ENCODE results near the gene PLS1. TPM values are rescaled to one million over a fixed set of nuclear protein-coding genes. Genes with fewer than 3 reads are reported as not detected.

PLS1 gene
- total RNA-seq, 3 donors from 2014 or later: 3.8 to 6.9 (median 4.6) TPM

DNA sequence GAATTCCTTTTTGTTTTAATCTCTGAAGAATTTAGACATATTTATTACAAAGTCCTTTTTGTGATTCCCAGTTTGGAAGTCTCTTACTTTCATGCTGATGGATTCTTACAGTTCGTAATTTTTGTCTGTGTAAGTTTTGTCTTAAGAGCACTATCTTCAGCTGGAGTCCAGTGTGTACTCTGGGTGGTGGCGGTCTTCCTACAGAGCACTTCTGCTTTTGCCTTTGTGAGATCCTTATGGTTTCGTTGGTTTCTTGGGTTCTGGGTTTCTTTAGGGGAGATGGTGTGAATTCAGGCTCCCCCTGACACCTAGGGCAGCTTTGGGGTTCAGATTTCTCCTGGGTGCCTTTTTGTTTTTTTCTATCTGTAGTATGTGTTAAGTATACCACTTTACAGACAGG is 45.3 kb downstream of the PLS1 start:
- H3K4me3 Mint-ChIP-seq: no peak overlapping the region
- ATAC-seq (no peak), DNase-seq (no peak)
- H3K27me3 Mint-ChIP-seq (ENCODE audit: low read depth): no peaks in the 10 kb centered on the region
- no peaks in the 10 kb centered on the region for H3K9me3 Mint-ChIP-seq
- H3K4me1 Mint-ChIP-seq (ENCODE audit: low read depth): no peaks in the 10 kb centered on the region
- H3K36me3 Mint-ChIP-seq (ENCODE audit: insufficient read depth): no peaks in the 10 kb centered on the region

DNA sequence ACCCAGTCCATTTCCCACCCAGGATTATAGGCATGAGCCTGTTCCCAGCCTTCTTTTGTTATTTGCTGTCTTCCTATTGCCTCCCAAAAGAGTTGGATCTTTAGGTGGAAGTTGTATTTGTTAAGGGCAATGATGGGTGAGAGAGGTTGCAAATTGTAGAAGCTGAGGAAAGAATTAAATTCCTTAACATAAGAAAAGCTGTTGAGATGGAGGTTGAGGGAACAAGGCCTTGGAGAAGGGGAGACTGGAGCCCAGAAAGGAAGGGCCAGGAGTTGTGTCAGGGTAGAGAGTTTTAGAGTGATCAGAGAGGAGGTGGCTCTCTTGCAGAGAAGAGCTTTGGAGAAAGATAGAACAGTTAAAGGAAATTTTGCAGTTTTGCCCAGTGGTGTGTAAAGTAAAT is 46.8 kb downstream of the PLS1 start:
- no peaks in the 10 kb centered on the region for H3K36me3 Mint-ChIP-seq (ENCODE audit: insufficient read depth)
- no peaks in the 10 kb centered on the region for H3K9me3 Mint-ChIP-seq
- no peaks in the 10 kb centered on the region for H3K27me3 Mint-ChIP-seq (ENCODE audit: low read depth)
- no peak for ATAC-seq
- no peak overlapping the region for H3K4me3 Mint-ChIP-seq
- no peaks in the 10 kb centered on the region for H3K4me1 Mint-ChIP-seq (ENCODE audit: low read depth)
- no peak for DNase-seq

DNA sequence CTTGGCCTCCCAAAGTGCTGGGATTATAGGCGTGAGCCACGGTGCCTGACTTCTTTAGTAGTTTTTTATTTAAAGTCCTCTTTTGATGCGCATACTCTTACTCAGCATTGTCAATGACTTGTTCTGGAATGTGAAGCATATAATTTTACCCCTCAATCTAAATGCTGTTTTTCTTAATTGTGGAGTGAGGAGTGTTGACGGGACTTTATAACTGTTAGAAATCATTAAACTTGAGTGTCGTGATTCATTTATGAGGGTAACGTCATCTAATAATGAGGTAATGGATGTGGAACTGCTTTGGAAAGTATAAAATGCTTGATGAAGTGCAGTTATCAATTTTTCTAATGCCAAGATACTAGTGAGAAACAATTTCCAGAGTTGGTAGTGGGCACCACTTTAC is 48.3 kb downstream of the PLS1 start:
- no peaks in the 10 kb centered on the region for H3K4me1 Mint-ChIP-seq (ENCODE audit: low read depth)
- no peaks in the 10 kb centered on the region for H3K27me3 Mint-ChIP-seq (ENCODE audit: low read depth)
- ATAC-seq (no peak), DNase-seq (no peak)
- no peaks in the 10 kb centered on the region for H3K9me3 Mint-ChIP-seq
- H3K4me3 Mint-ChIP-seq: no peak overlapping the region
- no peaks in the 10 kb centered on the region for H3K36me3 Mint-ChIP-seq (ENCODE audit: insufficient read depth)

DNA sequence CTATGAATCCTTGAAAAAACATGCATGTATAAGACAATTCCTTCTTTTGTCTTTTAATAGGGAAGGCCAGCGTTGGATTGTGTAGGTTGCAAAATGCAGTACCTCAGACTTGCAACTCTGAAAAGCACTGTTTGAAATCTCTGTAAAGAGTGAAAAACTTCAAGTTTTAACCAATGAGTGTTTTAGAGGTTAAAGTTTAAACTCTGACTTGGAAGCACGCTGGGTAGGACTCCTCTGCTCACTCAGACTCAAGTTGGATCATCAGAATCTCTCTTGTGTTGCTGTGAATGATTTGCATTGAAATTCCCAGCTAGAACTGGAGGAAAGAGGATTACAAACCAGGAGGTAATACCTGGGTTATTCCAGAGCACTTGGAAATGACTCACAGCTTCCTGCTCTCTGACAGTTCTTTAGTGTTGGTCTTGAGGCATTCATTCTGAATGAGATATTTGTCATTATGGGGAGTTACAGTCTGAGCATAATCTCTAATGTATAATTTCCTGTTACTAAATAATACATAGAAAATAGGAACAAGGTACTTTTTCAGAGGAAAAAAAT is 49.1 kb downstream of the PLS1 start:
- Mint-ChIP-seq H3K27me3 (ENCODE audit: low read depth) (no peaks in the 10 kb centered on the region), H3K9me3 (no peaks in the 10 kb centered on the region), H3K4me1 (ENCODE audit: low read depth) (no peaks in the 10 kb centered on the region), H3K36me3 (ENCODE audit: insufficient read depth) (no peaks in the 10 kb centered on the region), H3K4me3 (no peak overlapping the region)
- ATAC-seq (no peak), DNase-seq (no peak)

DNA sequence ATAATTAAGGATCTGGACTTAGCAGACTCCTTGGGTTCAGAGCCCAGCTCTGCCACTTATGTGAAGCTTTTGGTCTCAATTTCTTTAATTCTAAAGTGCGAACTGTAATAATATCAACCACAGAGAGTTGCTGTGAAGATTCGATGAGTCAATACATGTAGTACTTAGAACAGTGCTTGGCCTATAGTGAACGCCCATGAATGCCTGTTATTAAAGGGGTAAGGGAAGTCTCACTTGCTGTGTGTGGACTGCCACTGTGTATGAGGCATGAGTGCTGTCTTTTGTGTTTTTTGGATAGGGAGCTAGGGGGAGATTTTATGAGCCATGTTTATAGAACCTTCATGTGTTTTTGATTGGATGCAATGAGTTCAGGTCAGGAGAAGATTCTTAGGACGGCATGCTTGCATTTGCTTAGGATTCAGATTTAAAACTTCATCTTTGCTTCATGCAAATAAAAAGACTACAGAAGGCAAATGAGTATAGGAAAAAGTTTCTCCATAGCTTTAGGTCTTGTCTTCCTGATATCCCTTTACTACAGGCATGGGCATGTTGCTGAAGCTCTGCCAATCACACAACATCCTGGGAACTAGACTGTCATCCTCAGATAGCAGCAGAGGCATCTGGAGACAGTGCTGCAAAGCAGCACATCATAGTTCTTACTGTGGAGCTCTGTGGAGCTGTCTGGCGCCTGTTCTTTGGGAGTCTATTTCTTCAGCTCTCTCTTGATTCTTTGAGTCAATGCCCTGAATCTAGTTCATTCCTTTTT is 50.0 kb downstream of the PLS1 start:
- no peaks in the 10 kb centered on the region for H3K36me3 Mint-ChIP-seq (ENCODE audit: insufficient read depth)
- no peaks in the 10 kb centered on the region for H3K9me3 Mint-ChIP-seq
- H3K4me1 Mint-ChIP-seq (ENCODE audit: low read depth): no peaks in the 10 kb centered on the region
- no peak overlapping the region for H3K4me3 Mint-ChIP-seq
- H3K27me3 Mint-ChIP-seq (ENCODE audit: low read depth): no peaks in the 10 kb centered on the region
- ATAC-seq (no peak), DNase-seq (no peak)

DNA sequence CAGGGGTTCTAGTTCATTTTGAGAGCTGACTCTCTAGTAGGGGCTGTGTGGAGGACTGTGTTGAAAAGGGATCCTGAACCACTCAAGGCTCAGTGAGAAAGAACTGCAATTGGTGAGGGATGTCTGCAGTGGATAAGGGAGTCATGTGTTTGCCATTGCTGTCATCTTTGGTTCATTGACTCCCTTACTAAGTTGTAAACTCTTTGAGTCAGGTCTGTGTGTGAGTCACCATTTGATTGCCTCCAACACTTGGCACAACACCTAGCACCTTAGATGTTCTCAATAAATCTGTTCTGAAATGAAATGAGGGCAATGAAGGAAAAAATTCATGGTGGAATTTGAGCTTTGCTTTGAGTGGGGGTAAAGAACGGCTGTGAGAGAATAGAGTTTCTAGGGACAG is 51.7 kb downstream of the PLS1 start:
- Mint-ChIP-seq H3K4me1 (ENCODE audit: low read depth) (no peaks in the 10 kb centered on the region), H3K9me3 (no peaks in the 10 kb centered on the region), H3K36me3 (ENCODE audit: insufficient read depth) (no peaks in the 10 kb centered on the region), H3K4me3 (no peak overlapping the region), H3K27me3 (ENCODE audit: low read depth) (no peaks in the 10 kb centered on the region)
- no peak for DNase-seq
- ATAC-seq: no peak

DNA sequence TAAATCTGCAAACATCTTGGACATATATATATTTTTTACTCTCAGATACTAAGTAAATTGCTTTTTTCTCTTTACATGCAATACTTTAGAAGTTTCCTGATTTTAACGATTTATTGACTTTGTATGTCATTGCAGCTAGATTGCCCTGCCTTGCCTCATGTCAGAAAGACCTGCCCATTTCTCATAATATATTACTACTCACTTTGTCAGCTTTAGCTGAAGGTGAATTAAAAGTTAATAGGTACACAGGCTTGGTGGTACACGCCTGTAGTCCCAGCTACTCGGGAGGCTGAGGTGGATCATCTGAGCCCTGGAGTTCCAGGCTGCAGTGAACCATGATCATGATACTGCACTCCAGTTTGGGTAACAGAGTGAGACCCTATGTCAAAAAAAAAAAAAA is 52.8 kb downstream of the PLS1 start:
- DNase-seq: no peak
- Mint-ChIP-seq H3K4me3 (no peak overlapping the region), H3K27me3 (ENCODE audit: low read depth) (no peaks in the 10 kb centered on the region), H3K4me1 (ENCODE audit: low read depth) (no peaks in the 10 kb centered on the region), H3K9me3 (no peaks in the 10 kb centered on the region), H3K36me3 (ENCODE audit: insufficient read depth) (no peaks in the 10 kb centered on the region)
- ATAC-seq: no peak

DNA sequence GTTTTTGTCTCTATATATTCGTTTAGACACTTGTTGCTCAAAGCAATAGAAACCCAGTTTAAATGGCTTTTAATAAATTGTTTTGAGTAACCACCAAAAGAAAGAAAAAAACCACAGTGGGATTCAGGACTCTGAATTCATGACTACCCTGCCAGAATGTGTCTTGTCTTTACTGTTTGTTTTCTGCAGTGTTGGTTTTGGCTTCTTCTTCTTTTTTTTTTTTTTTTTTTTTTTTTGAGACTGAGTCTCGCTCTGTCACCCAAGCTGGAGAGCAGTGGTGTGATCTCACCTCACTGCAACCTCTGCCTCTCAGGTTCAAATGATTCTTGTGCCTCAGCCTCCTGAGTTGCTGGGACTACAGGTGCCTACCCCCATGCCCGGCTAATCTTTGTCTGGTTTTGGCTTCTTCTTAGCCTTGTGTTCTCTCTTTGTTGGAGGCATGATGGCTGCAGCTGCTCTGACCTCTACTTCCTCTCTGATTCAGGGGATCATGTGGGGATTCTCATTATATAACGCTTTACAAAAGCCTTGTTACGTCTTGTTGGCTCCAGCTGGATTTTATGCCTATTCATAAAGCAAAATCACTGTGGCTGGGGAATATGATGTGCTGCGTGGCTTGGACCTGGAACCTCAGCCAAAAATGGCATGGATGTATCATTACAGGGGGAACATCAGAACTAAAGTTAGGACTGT is 54.0 kb downstream of the PLS1 start:
- Mint-ChIP-seq H3K9me3 (no peaks in the 10 kb centered on the region), H3K4me3 (no peak overlapping the region), H3K27me3 (ENCODE audit: low read depth) (no peaks in the 10 kb centered on the region), H3K4me1 (ENCODE audit: low read depth) (no peaks in the 10 kb centered on the region), H3K36me3 (ENCODE audit: insufficient read depth) (no peaks in the 10 kb centered on the region)
- ATAC-seq (no peak), DNase-seq (no peak)

DNA sequence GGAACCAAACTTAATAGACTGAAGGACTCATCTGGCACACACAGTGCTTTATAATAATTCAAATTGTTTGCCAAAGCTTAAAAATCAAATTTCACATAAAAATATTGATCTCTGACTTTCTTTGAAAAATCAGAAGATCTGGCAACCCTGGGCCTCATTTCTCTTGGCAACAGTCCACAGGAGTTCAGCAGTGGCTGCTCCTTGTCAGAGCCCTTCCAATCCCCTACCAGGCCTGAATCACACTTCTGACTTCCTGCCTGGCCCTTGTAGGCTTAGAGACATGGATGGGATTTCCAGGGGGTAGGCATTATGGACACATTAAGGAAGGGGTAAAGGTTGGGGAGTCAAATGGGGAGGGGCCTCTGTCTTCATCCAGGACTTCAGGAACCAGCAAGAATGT is 55.5 kb downstream of the PLS1 start:
- DNase-seq (no peak), ATAC-seq (no peak)
- no peak overlapping the region for H3K4me3 Mint-ChIP-seq
- H3K9me3 Mint-ChIP-seq: no peaks in the 10 kb centered on the region
- H3K36me3 Mint-ChIP-seq (ENCODE audit: insufficient read depth): no peaks in the 10 kb centered on the region
- no peaks in the 10 kb centered on the region for H3K4me1 Mint-ChIP-seq (ENCODE audit: low read depth)
- H3K27me3 Mint-ChIP-seq (ENCODE audit: low read depth): no peaks in the 10 kb centered on the region

DNA sequence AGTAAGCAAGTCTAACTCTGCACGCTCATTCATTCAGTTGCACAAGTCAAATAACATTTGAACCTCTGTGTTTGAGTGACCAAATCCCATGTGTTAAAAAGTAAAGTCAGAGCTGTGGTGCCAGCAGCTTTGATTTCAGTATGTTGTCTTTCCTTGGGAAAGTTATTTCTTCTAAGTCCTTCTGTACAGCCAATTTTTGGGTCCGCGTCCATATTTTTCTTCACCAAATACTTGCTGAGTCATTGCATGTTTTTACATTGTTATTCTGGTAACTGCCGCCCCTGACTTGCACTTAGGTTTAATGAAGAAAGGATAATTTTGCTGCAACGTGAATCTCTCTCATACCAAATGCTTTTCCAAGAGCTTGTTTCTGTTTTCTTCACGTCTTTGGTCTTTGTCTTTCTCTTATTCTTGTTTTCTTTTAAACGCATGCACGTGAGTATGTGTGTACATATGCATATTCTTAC is 56.7 kb downstream of the PLS1 start:
- ATAC-seq (no peak), DNase-seq (no peak)
- Mint-ChIP-seq H3K9me3 (no peaks in the 10 kb centered on the region), H3K27me3 (ENCODE audit: low read depth) (no peaks in the 10 kb centered on the region), H3K4me3 (no peak overlapping the region), H3K4me1 (ENCODE audit: low read depth) (no peaks in the 10 kb centered on the region), H3K36me3 (ENCODE audit: insufficient read depth) (no peaks in the 10 kb centered on the region)

DNA sequence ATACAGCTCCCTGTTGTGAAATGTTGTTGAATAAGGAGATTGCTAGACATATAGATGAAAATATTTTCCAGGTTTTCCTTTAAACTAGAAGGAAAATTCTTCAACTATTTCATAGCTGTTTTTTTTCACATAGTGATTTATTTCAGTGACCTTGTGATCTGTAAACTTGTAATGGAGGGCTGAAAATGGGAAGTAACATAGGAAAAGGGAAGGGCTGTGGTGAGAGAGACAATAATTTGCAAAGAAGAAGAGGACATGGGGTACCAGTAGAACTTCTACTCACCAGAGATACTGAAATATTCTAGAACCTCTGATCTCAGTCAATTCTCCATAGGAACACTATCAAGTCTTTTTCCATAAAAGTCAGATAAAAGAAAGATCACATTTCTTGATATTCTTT is 60.4 kb downstream of the PLS1 start:
- Mint-ChIP-seq H3K4me1 (ENCODE audit: low read depth) (no peaks in the 10 kb centered on the region), H3K4me3 (no peak overlapping the region), H3K36me3 (ENCODE audit: insufficient read depth) (no peaks in the 10 kb centered on the region), H3K9me3 (no peaks in the 10 kb centered on the region), H3K27me3 (ENCODE audit: low read depth) (no peaks in the 10 kb centered on the region)
- DNase-seq: no peak
- no peak for ATAC-seq

DNA sequence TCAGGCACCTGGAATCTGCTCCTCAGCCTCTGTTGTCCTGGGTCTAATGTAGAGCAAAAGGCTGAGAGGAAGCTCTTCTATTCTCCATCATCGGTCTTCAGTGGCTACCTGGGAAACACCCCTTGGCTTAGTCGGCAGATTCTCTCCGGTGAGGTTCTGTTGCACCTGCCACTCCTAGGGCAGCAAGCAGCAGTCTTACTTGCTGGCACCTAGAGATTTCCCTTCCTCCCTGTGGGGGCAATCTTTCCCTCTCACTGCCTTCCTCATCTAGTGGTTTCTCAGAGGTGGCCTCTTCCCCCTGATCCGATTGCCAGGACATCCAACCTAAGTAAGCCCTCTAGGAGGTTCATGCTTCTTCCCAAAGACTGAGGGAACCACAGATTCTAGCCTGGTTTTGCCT is 60.8 kb downstream of the PLS1 start:
- DNase-seq: no peak

DNA sequence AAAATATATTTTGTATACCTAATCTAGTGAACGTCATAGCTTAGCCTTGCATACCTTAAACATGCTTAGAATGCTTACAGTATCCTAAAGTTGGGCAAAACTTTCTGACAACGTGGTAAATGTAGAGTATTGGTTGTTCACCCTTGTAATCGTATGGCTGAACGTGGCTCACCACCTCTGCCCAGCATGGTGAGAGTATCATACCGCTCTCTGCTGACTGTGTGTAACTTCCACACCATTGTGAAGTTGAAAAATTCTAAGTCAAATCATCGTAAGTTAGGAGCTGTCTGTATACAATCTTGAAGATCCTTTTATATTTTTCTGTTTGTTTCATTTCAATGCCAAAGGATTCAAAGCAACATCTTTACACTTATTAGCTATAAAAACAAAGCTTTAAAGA is 64.2 kb downstream of the PLS1 start:
- H3K9me3 Mint-ChIP-seq: no peaks in the 10 kb centered on the region
- H3K36me3 Mint-ChIP-seq (ENCODE audit: insufficient read depth): no peaks in the 10 kb centered on the region
- no peak for ATAC-seq
- DNase-seq: no peak
- no peak overlapping the region for H3K4me3 Mint-ChIP-seq
- H3K4me1 Mint-ChIP-seq (ENCODE audit: low read depth): no peaks in the 10 kb centered on the region
- H3K27me3 Mint-ChIP-seq (ENCODE audit: low read depth): no peaks in the 10 kb centered on the region

More for the DNA sequence above, 60.8 kb downstream of the PLS1 start:
- Mint-ChIP-seq H3K9me3 (no peaks in the 10 kb centered on the region), H3K27me3 (ENCODE audit: low read depth) (no peaks in the 10 kb centered on the region), H3K4me1 (ENCODE audit: low read depth) (no peaks in the 10 kb centered on the region), H3K36me3 (ENCODE audit: insufficient read depth) (no peaks in the 10 kb centered on the region), H3K4me3 (no peak overlapping the region)
- ATAC-seq: no peak

DNA sequence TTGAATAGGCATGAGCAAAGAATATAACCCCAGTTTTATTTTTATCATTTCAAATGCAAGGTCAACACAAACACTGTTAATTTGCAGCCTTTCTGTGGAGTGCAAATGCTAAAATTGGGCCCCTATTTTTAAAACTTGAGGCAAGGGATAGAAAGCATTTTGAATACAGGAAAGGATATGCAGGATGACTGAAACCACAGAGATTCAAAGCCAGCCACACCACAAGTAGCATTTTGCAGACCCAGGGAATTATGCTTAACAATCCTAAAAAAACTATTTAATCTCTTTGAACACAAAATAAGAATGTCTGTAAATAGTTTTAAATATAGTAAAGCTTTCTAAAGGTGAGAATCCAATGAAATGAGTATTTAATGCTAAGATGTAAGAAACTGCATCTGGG is 64.7 kb downstream of the PLS1 start:
- DNase-seq (no peak), ATAC-seq (no peak)
- no peaks in the 10 kb centered on the region for H3K27me3 Mint-ChIP-seq (ENCODE audit: low read depth)
- H3K36me3 Mint-ChIP-seq (ENCODE audit: insufficient read depth): no peaks in the 10 kb centered on the region
- no peak overlapping the region for H3K4me3 Mint-ChIP-seq
- no peaks in the 10 kb centered on the region for H3K4me1 Mint-ChIP-seq (ENCODE audit: low read depth)
- H3K9me3 Mint-ChIP-seq: no peaks in the 10 kb centered on the region

DNA sequence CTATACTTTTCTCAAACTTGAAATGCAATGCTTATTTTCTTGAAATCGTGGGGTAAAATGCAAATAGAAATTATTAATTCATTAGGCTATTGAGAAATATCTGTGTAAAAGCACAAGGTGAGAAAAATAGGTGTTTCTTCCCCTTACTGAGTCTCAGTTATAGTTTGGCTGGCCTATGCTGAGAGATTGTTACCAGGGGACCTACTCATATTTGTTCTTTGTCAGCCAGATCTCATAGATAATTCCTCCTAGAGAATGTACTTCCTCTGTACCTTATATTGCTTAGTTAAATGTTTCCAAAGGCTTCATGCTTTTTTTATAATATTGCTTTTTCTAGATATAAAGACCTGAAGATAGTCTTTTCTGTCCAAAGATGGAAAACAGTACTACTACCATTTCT is 67.7 kb downstream of the PLS1 start:
- DNase-seq (no peak), ATAC-seq (no peak)
- Mint-ChIP-seq H3K4me3 (no peak overlapping the region), H3K27me3 (ENCODE audit: low read depth) (no peaks in the 10 kb centered on the region), H3K9me3 (no peaks in the 10 kb centered on the region), H3K4me1 (ENCODE audit: low read depth) (no peaks in the 10 kb centered on the region), H3K36me3 (ENCODE audit: insufficient read depth) (no peaks in the 10 kb centered on the region)

All from activated T-cell treated with anti-CD3 and anti-CD28 coated beads, Interleukin-2, amount 50 U/mL, for 4 hours (primary cell).